KMS-11 (cell line): ENCODE data around the gene POPDC3.
A peak's percentile ranks its signal among the peaks of the same experiment; 100 is the strongest.

ENCODE experiments used
- H2AFZ ChIP-seq: fragments of 200-600 bp; sonication (generic); 2 replicates; pipeline ENCODE4 v1.6.1; 2016; ENCODE audit warnings: antibody characterized with exemption, mixed run types, low read depth
- H3K27ac ChIP-seq: fragments of 200-600 bp; sonication (generic); 2 replicates; pipeline ENCODE4 v1.6.1; 2016; ENCODE audit warnings: mild to moderate bottlenecking, mixed run types
- H3K27me3 ChIP-seq: fragments of 200-600 bp; sonication (generic); 2 replicates; pipeline ENCODE4 v1.6.1; 2017; ENCODE audit warnings: mild to moderate bottlenecking, low read depth, mixed run types, moderate library complexity; ENCODE audit not compliant: insufficient read depth
- H3K36me3 ChIP-seq: fragments of 200-600 bp; sonication (generic); 2 replicates; pipeline ENCODE4 v1.6.1; 2017; ENCODE audit warnings: mild to moderate bottlenecking, mixed run types; ENCODE audit not compliant: insufficient read depth
- H3K4me1 ChIP-seq: fragments of 200-600 bp; sonication (generic); 2 replicates; pipeline ENCODE4 v1.6.1; 2016; ENCODE audit warnings: mild to moderate bottlenecking, low read depth, mixed run types; ENCODE audit not compliant: poor library complexity, severe bottlenecking
- H3K4me2 ChIP-seq: fragments of 200-600 bp; sonication (generic); 2 replicates; pipeline ENCODE4 v1.7.0; 2016; ENCODE audit warnings: mild to moderate bottlenecking, mixed run types
- H3K4me3 ChIP-seq: fragments of 200-600 bp; sonication (generic); IDR thresholded peaks from 2 replicates; pipeline ENCODE4 v1.6.1; 2017; ENCODE audit warnings: low read depth, low read length, mixed read lengths; ENCODE audit not compliant: insufficient read depth
- H3K79me2 ChIP-seq: fragments of 200-600 bp; sonication (generic); 2 replicates; pipeline ENCODE4 v1.6.1; 2016; ENCODE audit warnings: low read depth, mixed run types; ENCODE audit not compliant: insufficient read depth
- H3K9ac ChIP-seq: fragments of 200-600 bp; sonication (generic); 2 replicates; pipeline ENCODE4 v1.6.1; 2016; ENCODE audit warnings: mild to moderate bottlenecking, mixed run types
- H4K20me1 ChIP-seq: fragments of 200-600 bp; sonication (generic); 2 replicates; pipeline ENCODE4 v1.6.1; 2016; ENCODE audit warnings: mild to moderate bottlenecking, mixed run types; ENCODE audit not compliant: insufficient read depth
- CTCF ChIP-seq: fragments of 200-600 bp; sonication (generic); conservative IDR thresholded peaks from 2 replicates; pipeline ENCODE4 v1.6.1; 2017; ENCODE audit warnings: low read depth, mild to moderate bottlenecking, antibody characterized with exemption, low read length, moderate library complexity, mixed read lengths

The POPDC3 gene

DNA sequence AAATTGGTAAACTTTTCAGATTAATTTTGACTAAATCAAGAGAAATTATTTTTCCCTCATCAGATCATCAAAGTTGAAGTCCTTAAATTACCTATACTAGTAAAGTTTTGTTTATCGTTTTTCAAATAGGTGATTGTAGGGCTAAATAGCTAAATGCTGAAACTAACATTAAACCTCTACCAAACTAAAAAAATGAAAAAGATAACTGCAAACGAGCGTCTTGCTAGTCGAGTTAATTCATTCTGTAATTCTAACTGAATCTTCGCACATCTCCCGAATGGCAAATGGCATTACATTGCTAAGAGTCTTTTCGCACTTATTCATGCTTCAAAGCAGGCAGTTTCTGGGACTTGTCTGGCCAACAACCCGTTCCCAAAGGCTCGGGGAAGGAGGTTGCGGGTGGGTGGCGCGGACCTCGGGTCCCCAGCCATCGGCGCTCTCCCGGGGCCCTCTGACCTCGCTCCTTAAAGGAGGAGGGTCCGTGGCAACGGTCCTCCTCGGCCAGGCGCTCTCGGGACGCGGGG is 43.8 kb downstream of the POPDC3 start:
- peak overlapping the region; percentile 24; the same call in 1 of the 2 replicates for H3K27ac ChIP-seq
- no peaks in the 10 kb centered on the region for H4K20me1 ChIP-seq
- H3K79me2 ChIP-seq: no peaks in the 10 kb centered on the region
- H3K36me3 ChIP-seq: no peaks in the 10 kb centered on the region
- H3K4me1 ChIP-seq: peaks cover 5% of the 10 kb centered on the region
- peak overlapping the region; percentile 66 for H2AFZ ChIP-seq
- TF ChIP-seq CTCF: no peak
- H3K27me3 ChIP-seq: no peaks in the 10 kb centered on the region
- peak overlapping the region; percentile 59; the same call in 1 of the 2 replicates for H3K9ac ChIP-seq
- no peak overlapping the region for H3K4me3 ChIP-seq
- peak overlapping the region; percentile 64 for H3K4me2 ChIP-seq

GRCh38 chr6:105135056-105135455 is 44.8 kb downstream of the POPDC3 start:
- Histone ChIP-seq H2AFZ (no peak overlapping the region), H3K79me2 (no peaks in the 10 kb centered on the region), H3K27me3 (no peaks in the 10 kb centered on the region), H3K4me2 (peak overlapping the region; percentile 14; the same call in 1 of the 2 replicates), H3K9ac (no peak overlapping the region), H3K36me3 (no peaks in the 10 kb centered on the region), H3K4me1 (peaks cover 5% of the 10 kb centered on the region), H4K20me1 (no peaks in the 10 kb centered on the region), H3K27ac (no peak overlapping the region), H3K4me3 (no peak overlapping the region)
- no peak for TF ChIP-seq CTCF

DNA sequence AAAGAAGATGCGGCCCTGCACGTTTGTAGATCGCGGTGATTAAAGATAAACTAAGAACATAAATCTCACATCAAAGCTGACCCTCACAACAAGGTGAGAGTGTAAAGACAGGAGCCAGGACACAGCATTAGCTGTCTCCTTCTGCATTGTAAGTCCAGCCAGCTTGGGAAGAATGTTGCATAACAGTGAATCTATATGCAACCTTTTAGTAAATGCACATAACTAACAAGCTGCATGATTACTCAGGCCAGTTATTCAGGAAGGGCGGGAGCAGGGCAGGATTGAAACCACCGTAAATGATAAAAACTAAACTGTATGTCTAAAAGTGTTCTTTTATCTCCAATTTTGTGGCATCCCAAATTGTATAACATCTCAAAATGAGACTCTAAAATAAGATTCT is 57.1 kb downstream of the POPDC3 start:
- Histone ChIP-seq H3K4me1 (no peaks in the 10 kb centered on the region), H3K4me2 (no peak overlapping the region), H4K20me1 (no peaks in the 10 kb centered on the region), H3K9ac (no peak overlapping the region), H3K4me3 (no peak overlapping the region), H3K27ac (no peak overlapping the region), H3K36me3 (no peaks in the 10 kb centered on the region), H3K27me3 (no peaks in the 10 kb centered on the region), H2AFZ (no peak overlapping the region), H3K79me2 (no peaks in the 10 kb centered on the region)
- no peak for TF ChIP-seq CTCF

- no peak overlapping the region for H2AFZ ChIP-seq
- no peak overlapping the region for H3K4me3 ChIP-seq
- no peak overlapping the region for H3K9ac ChIP-seq
- no peak for TF ChIP-seq CTCF
- H3K36me3 ChIP-seq: no peaks in the 10 kb centered on the region
- H3K79me2 ChIP-seq: no peaks in the 10 kb centered on the region
- H4K20me1 ChIP-seq: no peaks in the 10 kb centered on the region
- no peak overlapping the region for H3K27ac ChIP-seq
- no peaks in the 10 kb centered on the region for H3K4me1 ChIP-seq
- H3K4me2 ChIP-seq: no peak overlapping the region
- H3K27me3 ChIP-seq: no peaks in the 10 kb centered on the region
These were observed 57.8 kb downstream of the POPDC3 start for GRCh38 chr6:105121981-105122380.
